HG03097 (cell line): ENCODE measurements around the gene BMP10.

ENCODE experiments used
- ATAC-seq: cut with Tn5 transposase; IDR thresholded peaks from one replicate; pipeline ENCODE4 v1.9.1; 2021; ENCODE audit not compliant: unreplicated experiment, low FRiP score

BMP10 gene

GRCh38 chr2:68853915-68854314, 17.3 kb downstream of the BMP10 start:
- ATAC-seq: no peak

- ATAC-seq: no peak
These were observed 18.2 kb downstream of the BMP10 start for GRCh38 chr2:68853035-68853434.

- no peak for ATAC-seq
These were observed 20.7 kb downstream of the BMP10 start for GRCh38 chr2:68850524-68850923.

- ATAC-seq: no peak
These were observed 21.6 kb downstream of the BMP10 start for GRCh38 chr2:68849579-68850030.

- ATAC-seq: no peak
These were observed 23.4 kb downstream of the BMP10 start for GRCh38 chr2:68847751-68848150.

- no peak for ATAC-seq
These were observed 25.1 kb downstream of the BMP10 start for GRCh38 chr2:68846091-68846490.

GRCh38 chr2:68845043-68845442, 26.2 kb downstream of the BMP10 start:
- ATAC-seq: no peak

- no peak for ATAC-seq
These were observed 31.9 kb downstream of the BMP10 start for GRCh38 chr2:68839260-68839833.

GRCh38 chr2:68838641-68839040, 32.6 kb downstream of the BMP10 start:
- ATAC-seq: no peak

GRCh38 chr2:68837861-68838341, 33.3 kb downstream of the BMP10 start:
- no peak for ATAC-seq

- no peak for ATAC-seq
These were observed 33.9 kb downstream of the BMP10 start for GRCh38 chr2:68837164-68837860.

GRCh38 chr2:68835621-68836020, 35.6 kb downstream of the BMP10 start:
- ATAC-seq: no peak

GRCh38 chr2:68834737-68835376, 36.3 kb downstream of the BMP10 start:
- no peak for ATAC-seq

- no peak for ATAC-seq
These were observed 38.0 kb downstream of the BMP10 start for GRCh38 chr2:68833162-68833561.

- peak; percentile 58 for ATAC-seq
These were observed 38.8 kb downstream of the BMP10 start for GRCh38 chr2:68832233-68832869.

- ATAC-seq: peak; percentile 4
These were observed 39.4 kb downstream of the BMP10 start for GRCh38 chr2:68831686-68832232.

GRCh38 chr2:68829749-68830148, 41.4 kb downstream of the BMP10 start:
- no peak for ATAC-seq

- no peak for ATAC-seq
These were observed 42.1 kb downstream of the BMP10 start for GRCh38 chr2:68828887-68829708.

GRCh38 chr2:68827666-68828065, 43.5 kb downstream of the BMP10 start:
- no peak for ATAC-seq

GRCh38 chr2:68825866-68826265, 45.3 kb downstream of the BMP10 start:
- no peak for ATAC-seq
